HepG2 (cell line): ENCODE measurements around the gene SLC16A5. TPM values are rescaled to one million over a fixed set of nuclear protein-coding genes. Genes with fewer than 3 reads are reported as not detected.

Source experiments
- FOSL2 ChIP-seq: sonication (generic); formaldehyde crosslinking; IDR thresholded peaks from 2 replicates; pipeline ENCODE4 v1.4.0; 2020; ENCODE audit warnings: missing genetic modification reagents
- HMGXB4 ChIP-seq, 2 experiments: sonication (generic) in 1 of 2; formaldehyde crosslinking in 1 of 2; IDR thresholded peaks; 2 replicates each; pipeline versions ENCODE4 v1.4.0 to v1.6.1; 2018 to 2020; ENCODE audit warnings: missing genetic modification reagents in 2 of 2, borderline replicate concordance in 1 of 2, low read depth in 1 of 2, mild to moderate bottlenecking in 1 of 2, missing biosample characterization in 1 of 2
- HNF4A ChIP-seq: sonication (generic); formaldehyde crosslinking; IDR thresholded peaks from 2 replicates; pipeline ENCODE4 v1.4.0; 2020; ENCODE audit warnings: missing genetic modification reagents
- IRF1 ChIP-seq: sonication (generic); formaldehyde crosslinking; IDR thresholded peaks from 2 replicates; pipeline ENCODE4 v1.4.0; 2020; ENCODE audit warnings: low read depth, mild to moderate bottlenecking, missing genetic modification reagents
- KLF16 ChIP-seq, 2 experiments: sonication (generic) in 1 of 2; formaldehyde crosslinking in 1 of 2; IDR thresholded peaks; 2 replicates each; pipeline versions ENCODE4 v1.6.1 to v1.8.0; 2016 to 2023; ENCODE audit warnings: missing genetic modification reagents in 2 of 2, missing compliant biosample characterization in 1 of 2
- NFE2L1 ChIP-seq: sonication (generic); formaldehyde crosslinking; IDR thresholded peaks from 2 replicates; pipeline ENCODE4 v1.4.0; 2020; ENCODE audit warnings: missing genetic modification reagents, mild to moderate bottlenecking, borderline replicate concordance
- TBL1XR1 ChIP-seq: fragments of 150-350 bp; IDR thresholded peaks from 2 replicates; pipeline ENCODE4 v1.6.1; 2014; ENCODE audit warnings: borderline replicate concordance, low read length; ENCODE audit not compliant: partially characterized antibody
- TCF7L2 ChIP-seq: IDR thresholded peaks from 2 replicates; pipeline ENCODE4 v1.6.1; 2011; ENCODE audit warnings: mild to moderate bottlenecking, low read depth, low read length, moderate library complexity
- ZHX2 ChIP-seq, 2 experiments: sonication (generic) in 1 of 2; formaldehyde crosslinking in 1 of 2; IDR thresholded peaks; 2 replicates each; pipeline versions ENCODE4 v1.6.1 to v1.9.0; 2014 to 2022; ENCODE audit warnings: antibody characterized with exemption in 1 of 2, borderline replicate concordance in 1 of 2, inconsistent platforms in 1 of 2, low read depth in 1 of 2, missing genetic modification reagents in 1 of 2
- ZNF101 ChIP-seq: sonication (generic); formaldehyde crosslinking; IDR thresholded peaks from 2 replicates; pipeline ENCODE4 v1.4.0; 2020; ENCODE audit warnings: mild to moderate bottlenecking, low read depth, missing genetic modification reagents, borderline replicate concordance
- ZNF124 ChIP-seq: sonication (generic); formaldehyde crosslinking; IDR thresholded peaks from 2 replicates; pipeline ENCODE4 v1.4.0; 2020; ENCODE audit warnings: missing genetic modification reagents
- ZNF766 ChIP-seq: sonication (generic); formaldehyde crosslinking; IDR thresholded peaks from 2 replicates; pipeline ENCODE4 v1.5.0; 2020; ENCODE audit warnings: missing genetic modification reagents, borderline replicate concordance
- ZNF777 ChIP-seq: sonication (generic); formaldehyde crosslinking; IDR thresholded peaks from 2 replicates; pipeline ENCODE4 v1.4.0; 2020; ENCODE audit warnings: missing genetic modification reagents
- polyA plus RNA-seq, 8 experiments: library from polyadenylated mRNA; depleted of rRNA in 3 of 8; stranded (reverse) in 7 of 8; unstranded in 1 of 8; fragments of >200 nt; fragmentation: Illumina TruSeq in 4 of 8; extraction: Trizol in 4 of 8; gene quantifications; 2 replicates each; pipeline versions ENCODE4 v1.2.1 to v1.2.3, GENCODE V29; 2011 to 2016; ENCODE audit warnings: low read depth in 4 of 8, missing spikeins in 1 of 8, mixed read lengths in 1 of 8; ENCODE audit not compliant: insufficient read depth in 1 of 8
- total RNA-seq, 5 experiments: library from RNA; depleted of rRNA; stranded (reverse); fragments of >200 nt; fragmentation: Illumina TruSeq; extraction: Trizol; gene quantifications; 2 replicates each; pipeline ENCODE4 v1.2.3, GENCODE V29; 2016; ENCODE audit warnings: low read depth in 1 of 5

SLC16A5 gene
- total and polyA plus RNA-seq, 2 of the 13 experiments (the other 11 are each of a cell fraction or from before 2014, with no cell fraction given) = 0.69 to 5.6 TPM

GRCh38 chr17:75113798-75114551 lies 26.2 kb downstream of the SLC16A5 start (continued):
- TF ChIP-seq TBL1XR1 = no peak
- no peak for TF ChIP-seq ZNF766 (CRISPR knock-in tag)
- peak; percentile 87 to 88; a peak in 3 of 4 replicates for TF ChIP-seq HMGXB4 (CRISPR knock-in tag; IDR thresholded peaks at IDR 0.05; ENCODE audit: borderline replicate concordance in 1 of 2, low read depth in 1 of 2)
- TF ChIP-seq KLF16 (CRISPR knock-in tag; IDR thresholded peaks at IDR 0.05) = peak in 1 of 2 experiments; percentile 59; a peak in 1 of 4 replicates
- TF ChIP-seq ZNF124 (CRISPR knock-in tag) = 0 out of 2 replicates have a peak, but pooled peaks have one; percentile 56
- TF ChIP-seq ZNF101 (CRISPR knock-in tag) = no peak
- TF ChIP-seq NFE2L1 (CRISPR knock-in tag) = no peak
- no peak; the same call in 1 of the 2 replicates for TF ChIP-seq ZHX2 (IDR thresholded peaks at IDR 0.05; ENCODE audit: low read depth)
- no peak for TF ChIP-seq ZHX2 (CRISPR knock-in tag; IDR thresholded peaks at IDR 0.05; ENCODE audit: borderline replicate concordance)
- TF ChIP-seq TCF7L2 = no peak
- TF ChIP-seq FOSL2 = peak; percentile 44
- 0 out of 2 replicates have a peak, but pooled peaks have one; percentile 13 for TF ChIP-seq ZNF777 (CRISPR knock-in tag)
- no peak for TF ChIP-seq IRF1
- TF ChIP-seq HNF4A (CRISPR knock-in tag) = no peak
